Measurements from ENCODE around the gene SDF2. TPM values are rescaled to one million over a fixed set of nuclear protein-coding genes. Genes with fewer than 3 reads are reported as not detected.

The SDF2 gene
- total and polyA plus RNA-seq, 9 of the 15 experiments (the other 6 are each of a cell fraction or from before 2014, with no cell fraction given), result 41.2 to 132 (median 65.6) TPM

GRCh38 chr17:28644787-28645575 is 16.7 kb downstream of the SDF2 start, which contains the start of gene BLTP2 (continued):
- TF ChIP-seq TGIF2 (CRISPR knock-in tag; IDR thresholded peaks at IDR 0.05) (no peak), TFAM (CRISPR knock-in tag; conservative IDR thresholded peaks at IDR 0.05) (no peak), PTBP1 (IDR thresholded peaks at IDR 0.05; ENCODE audit: low read depth, low read length) (no peak)

GRCh38 chr17:28643983-28644786 is 17.5 kb downstream of the SDF2 start:
- Histone ChIP-seq H3K4me1 (replicated peaks in 1 of 2; ENCODE audit: control insufficient read depth in 2 of 2, insufficient read depth in 2 of 2, low read length in 2 of 2) (peaks cover 16 to 23% of the 10 kb centered on the region in 2 experiments), H2AFZ (ENCODE audit: low read depth, low read length) (peak overlapping the region; percentile 48), H3K27me3 (ENCODE audit: control insufficient read depth in 2 of 2, insufficient read depth in 2 of 2, low read length in 2 of 2) (no peaks in the 10 kb centered on the region), H3K9ac (ENCODE audit: insufficient read depth in 1 of 2, low read depth in 2 of 2, low read length in 2 of 2) (peak overlapping the region; percentile 87 to 95), H3K9me1 (ENCODE audit: control insufficient read depth, insufficient read depth, low read length) (no peaks in the 10 kb centered on the region), H3K4me3 (peak overlapping the region; percentile 83), H3K79me2 (ENCODE audit: control insufficient read depth, insufficient read depth, low read length) (peaks cover 41% of the 10 kb centered on the region), H3K9me3 (replicated peaks; ENCODE audit: control insufficient read depth, insufficient read depth, low read depth, low read length) (no peaks in the 10 kb centered on the region), H3K36me3 (ENCODE audit: control insufficient read depth, insufficient read depth, low read length) (peaks cover 58% of the 10 kb centered on the region), H3K4me2 (ENCODE audit: insufficient read depth, low read length) (peak overlapping the region; percentile 86), H3K27ac (ENCODE audit: extremely low read depth, low read depth, low read length) (peak overlapping the region; percentile 85), H4K20me1 (replicated peaks; ENCODE audit: control insufficient read depth, insufficient read depth, low read length) (peaks cover 5% of the 10 kb centered on the region; the same call in 1 of the 2 replicates)
- POLR2A ChIA-PET, result interaction anchor here (0.6 to 4.3 kb wide), 42 partner anchors 8 to 1564 kb away, joined by 3 to 51 read pairs (median 4); partner anchors contain the start of genes FLOT2, NEK8, PROCA1 and RPL23A
- peak; percentile 65 to 87 (median 74) for DNase-seq (ENCODE audit: extremely low read depth in 1 of 4, low spot score in 3 of 4)
- in situ Hi-C loops (cut with MboI), result no loop called here
- BruUV-seq (replicated peaks), result TSS peak; percentile 46
- ATAC-seq, result peak; percentile 52
- intact Hi-C loops (cut with micrococcal nuclease), result loop anchor here (5.0 to 10.0 kb wide), 2 partner anchors 33 to 201 kb away; partner anchors contain the start of gene FAM222B
- under 1% methylated on average over 18 of the region's 18 CpGs for WGBS (ENCODE audit: insufficient coverage, low coverage, missing lambda C conversion rate)
- FAIRE-seq, result peak; percentile 92
- CTCF ChIA-PET (ENCODE audit: low intra/inter-chr PET ratio), result interaction anchor here (0.6 kb wide), 1 partner anchor 306 kb away, joined by 4 read pairs; no protein-coding TSS in a partner anchor
- TF ChIP-seq GABPA (tag; conservative IDR thresholded peaks at IDR 0.05; ENCODE audit: low read depth), result peak; percentile 74
- no peak for TF ChIP-seq PURB (CRISPR knock-in tag; IDR thresholded peaks at IDR 0.05; ENCODE audit: low read depth)
- peak; percentile 16 to 58; a peak in 3 of 4 replicates for TF ChIP-seq RAD21 (CRISPR knock-in tag; conservative IDR thresholded peaks at IDR 0.05 in 1 of 2, IDR thresholded peaks at IDR 0.05 in 1 of 2)
- TF ChIP-seq VEZF1 (CRISPR knock-in tag; IDR thresholded peaks at IDR 0.05), result no peak; the same call in 1 of the 2 replicates
- TF ChIP-seq ZNF561 (CRISPR knock-in tag; conservative IDR thresholded peaks at IDR 0.05), result no peak
- TF ChIP-seq SMAD4 (CRISPR knock-in tag; conservative IDR thresholded peaks at IDR 0.05), result no peak
- no peak for TF ChIP-seq DIDO1 (tag; IDR thresholded peaks at IDR 0.05; ENCODE audit: low read depth)
- TF ChIP-seq NKRF (IDR thresholded peaks at IDR 0.05; ENCODE audit: borderline replicate concordance), result peak; percentile 71
- no peak for TF ChIP-seq MLLT1 (IDR thresholded peaks at IDR 0.05)
